Activated CD4-positive, CD25-positive, alpha-beta regulatory T cell treated with anti-CD3 and anti-CD28 coated beads, Interleukin-2, amount 50 U/mL, for 24 hours (primary cell): Measurements from ENCODE around the gene RNF225.
"Not testable (repeated sequence)": the region's sequence is repeated elsewhere in the genome, so short reads cannot be mapped to it uniquely, and the experiment has no call there.

ENCODE experiments used
- ATAC-seq, 2 donors: fragments of 150-1000 bp; cut with Tn5 transposase; one replicate each; pipeline ENCODE4 v1.10.0; 2021; ENCODE audit warnings: mild to moderate bottlenecking in 1 of 2, moderate library complexity in 1 of 2

The RNF225 gene

GRCh38 chr19:58387338-58388174 lies 7.9 kb upstream of the RNF225 start:
- no peak for ATAC-seq

GRCh38 chr19:58388175-58388526 lies 7.3 kb upstream of the RNF225 start:
- ATAC-seq = no peak

GRCh38 chr19:58392945-58393724 lies 2.3 kb upstream of the RNF225 start:
- no peak for ATAC-seq

DNA sequence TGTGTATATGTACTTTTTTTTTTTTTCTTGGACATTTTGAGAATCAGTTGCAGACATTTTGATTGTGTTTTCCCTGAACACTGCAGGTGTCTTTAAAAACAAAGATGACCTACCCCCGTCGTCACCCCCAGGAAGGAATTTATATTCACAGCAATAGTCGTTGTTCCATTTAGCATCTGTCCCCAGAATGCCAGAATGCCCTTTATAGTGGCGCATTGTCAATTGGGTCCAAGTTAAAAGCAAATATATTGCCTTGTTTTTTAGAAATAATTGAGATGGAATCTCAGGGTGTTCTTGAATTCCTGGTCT lies 1.8 kb upstream of the RNF225 start:
- no peak for ATAC-seq

GRCh38 chr19:58394821-58395219 lies 636 bp upstream of the RNF225 start:
- ATAC-seq = no peak

DNA sequence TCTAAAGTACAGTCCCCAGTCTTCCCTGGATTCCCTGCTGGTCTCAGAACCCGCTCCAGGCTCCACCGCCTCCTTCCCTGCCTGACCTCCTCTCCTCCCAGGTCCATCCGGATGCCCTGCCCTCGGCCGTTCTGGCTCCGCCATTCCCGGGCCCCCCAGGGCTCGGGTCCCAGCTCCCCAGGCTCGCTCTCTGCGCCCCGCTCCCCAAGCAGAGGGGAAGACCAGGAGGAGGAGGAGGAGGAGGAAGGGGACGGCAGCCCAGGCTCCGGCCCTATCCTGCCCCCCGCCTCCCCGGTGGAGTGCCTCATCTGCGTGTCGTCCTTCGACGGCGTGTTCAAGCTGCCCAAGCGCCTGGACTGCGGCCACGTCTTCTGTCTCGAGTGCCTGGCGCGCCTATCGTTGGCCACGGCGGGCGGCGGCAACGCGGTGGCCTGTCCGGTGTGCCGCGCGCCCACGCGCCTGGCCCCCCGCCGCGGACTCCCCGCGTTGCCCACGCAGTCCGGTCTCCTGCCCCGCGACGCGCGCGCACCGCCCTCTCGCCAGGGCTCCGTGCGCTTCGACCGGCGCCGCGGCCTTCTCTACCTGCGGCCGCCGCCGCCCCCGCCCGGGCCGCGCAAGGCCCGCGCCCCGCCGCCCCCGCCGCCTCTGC lies 647 bp downstream of the RNF225 start:
- ATAC-seq = no peak

GRCh38 chr19:58396691-58397532 lies 1.5 kb downstream of the RNF225 start:
- ATAC-seq = no peak

DNA sequence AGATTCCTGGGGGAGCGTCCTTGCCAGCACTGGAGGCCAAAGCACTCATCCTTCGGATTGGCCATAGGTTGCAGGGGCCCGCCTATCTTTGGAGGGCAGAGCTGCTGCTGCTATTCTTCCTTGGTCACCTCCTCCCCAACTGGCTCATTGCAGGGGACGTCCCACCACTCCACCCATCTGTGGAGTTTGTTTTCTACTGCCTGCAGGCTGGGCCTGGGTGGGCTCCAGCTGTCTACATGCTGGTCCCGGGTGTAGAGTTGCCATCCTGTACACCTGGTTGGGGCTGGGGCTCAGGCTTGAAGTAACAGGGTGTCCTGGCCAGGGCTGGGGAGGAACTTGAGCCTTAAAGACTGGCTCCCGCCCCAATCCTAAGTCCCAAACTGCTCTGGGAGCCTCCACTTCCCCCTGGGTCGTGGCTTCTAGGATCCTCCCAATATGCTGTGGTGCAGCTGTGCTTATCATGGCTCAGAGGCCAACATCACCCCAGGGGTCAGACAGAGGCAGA lies 2.1 kb downstream of the RNF225 start:
- no peak for ATAC-seq

GRCh38 chr19:58398087-58398486 lies 2.6 kb downstream of the RNF225 start:
- no peak for ATAC-seq

DNA sequence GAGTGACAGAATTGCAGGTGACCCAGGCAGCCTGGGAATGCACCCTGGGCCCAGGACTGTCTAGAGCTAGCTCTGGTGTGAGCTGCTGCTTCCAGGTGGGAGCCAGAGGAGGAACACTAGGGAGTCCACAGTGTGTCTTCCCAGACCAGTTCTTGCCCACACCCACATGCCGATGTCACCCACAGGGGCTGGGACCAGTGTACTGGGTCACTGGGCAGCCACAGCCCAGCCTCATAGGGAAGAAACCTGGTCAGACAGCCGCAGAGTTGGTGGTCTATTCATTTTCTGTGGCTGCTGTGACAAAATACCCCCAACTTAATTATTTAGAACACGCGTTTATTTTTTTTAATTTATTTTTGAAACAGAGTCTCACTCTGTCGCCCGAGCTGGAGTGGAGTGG lies 3.1 kb downstream of the RNF225 start:
- ATAC-seq = no peak

GRCh38 chr19:58399903-58400302 lies 4.4 kb downstream of the RNF225 start:
- ATAC-seq = no peak

DNA sequence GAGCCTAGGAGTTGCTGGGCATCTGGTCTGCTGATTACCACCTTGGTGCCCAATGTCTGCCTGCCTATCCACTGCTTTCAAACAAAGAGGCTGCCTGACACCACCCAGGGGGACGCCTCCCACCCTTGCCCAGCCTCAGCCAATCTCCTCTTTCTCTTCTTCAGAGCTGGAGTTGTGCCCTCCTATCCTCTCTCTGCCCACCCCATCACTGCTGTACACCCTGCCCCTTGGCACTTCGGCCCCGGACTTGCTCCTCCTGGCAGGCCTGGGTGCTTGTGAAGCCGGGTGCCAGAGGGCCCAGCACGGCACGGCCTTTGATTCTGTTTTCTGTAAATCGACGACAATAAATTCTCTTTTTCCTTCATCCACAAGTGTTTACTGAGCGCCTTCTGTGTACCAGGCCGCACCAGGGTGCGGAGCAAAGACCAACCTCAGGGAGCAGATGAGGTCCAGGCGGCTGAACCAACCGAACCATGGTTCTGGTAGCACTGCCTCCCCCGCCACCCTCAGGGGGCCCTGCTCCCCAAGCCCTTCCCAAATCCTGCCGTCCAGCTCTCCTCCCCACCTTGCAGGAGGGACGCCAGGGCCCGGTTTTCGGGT lies 5.0 kb downstream of the RNF225 start:
- ATAC-seq = no peak

DNA sequence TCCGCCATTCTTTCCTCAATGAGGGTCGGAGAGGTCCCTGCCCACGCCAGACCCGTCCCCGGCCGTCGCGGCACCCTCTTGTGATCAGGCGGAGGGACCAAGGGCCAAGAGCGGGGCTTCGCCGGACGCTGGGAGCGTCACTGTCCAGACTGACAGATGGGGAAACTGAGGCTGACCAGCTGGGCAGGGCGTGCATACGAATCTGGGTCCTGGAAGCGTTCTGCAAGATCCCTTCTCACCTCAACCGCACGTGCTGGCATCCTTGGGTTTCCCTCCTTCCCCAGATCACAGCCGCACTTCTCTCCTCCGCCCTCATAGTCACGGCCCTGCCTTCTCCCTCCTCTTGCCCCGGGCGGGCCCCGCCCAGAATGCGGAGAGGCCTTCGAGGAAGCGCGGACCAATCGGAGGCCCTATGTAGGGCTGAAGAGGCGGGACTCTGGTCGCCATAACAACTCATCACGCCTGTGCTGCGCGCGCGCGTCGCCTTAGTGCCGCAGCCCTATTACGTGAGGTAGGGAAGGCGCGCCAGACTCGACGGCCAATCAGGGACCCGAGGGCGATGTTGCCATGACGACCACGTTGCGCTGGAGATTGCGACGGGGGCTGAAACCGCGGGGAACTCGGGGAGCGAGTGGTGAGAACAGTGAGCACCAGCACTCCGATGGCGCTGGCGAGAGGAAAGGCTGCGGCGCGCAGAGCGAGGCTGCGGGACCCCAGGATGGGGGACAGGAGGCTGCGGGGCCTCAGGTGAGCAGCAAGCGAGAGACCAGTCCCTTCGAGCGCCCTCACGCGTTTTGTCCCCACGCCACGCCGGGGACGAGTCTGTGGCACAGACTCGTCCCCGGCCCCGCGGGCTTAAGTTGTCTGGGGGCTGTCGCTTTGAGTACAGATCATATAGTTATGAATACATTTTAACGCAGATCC lies 5.7 kb downstream of the RNF225 start:
- peak; percentile 98 to 99 for ATAC-seq

DNA sequence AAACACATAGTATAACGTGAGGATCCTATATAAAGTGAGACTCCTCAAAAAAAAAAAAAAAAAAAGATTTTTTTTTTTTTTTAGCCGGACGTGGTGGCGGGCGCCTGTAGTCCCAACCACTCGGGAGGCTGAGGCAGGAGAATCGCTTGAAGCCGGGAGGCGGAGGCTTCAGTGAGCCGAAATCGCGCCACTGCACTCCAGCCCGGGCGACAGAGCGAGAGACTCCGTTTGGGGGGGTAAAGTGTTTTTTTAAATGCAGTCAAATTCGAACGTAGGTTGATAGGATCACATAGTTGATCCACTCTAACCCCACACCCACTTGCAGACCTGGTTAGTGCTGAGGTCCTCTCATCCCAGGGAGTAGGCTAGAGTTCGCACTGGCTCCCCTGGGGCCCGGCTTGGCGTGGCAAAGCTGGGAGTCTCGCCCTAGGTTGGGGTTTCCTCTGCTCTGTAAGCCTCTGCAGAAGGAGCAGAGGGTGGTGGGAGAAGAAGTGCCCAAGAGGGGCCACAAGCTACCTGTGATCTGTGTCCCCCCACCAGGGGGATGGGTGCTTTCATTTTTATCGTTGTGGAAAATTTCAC lies 6.5 kb downstream of the RNF225 start:
- no peak for ATAC-seq

DNA sequence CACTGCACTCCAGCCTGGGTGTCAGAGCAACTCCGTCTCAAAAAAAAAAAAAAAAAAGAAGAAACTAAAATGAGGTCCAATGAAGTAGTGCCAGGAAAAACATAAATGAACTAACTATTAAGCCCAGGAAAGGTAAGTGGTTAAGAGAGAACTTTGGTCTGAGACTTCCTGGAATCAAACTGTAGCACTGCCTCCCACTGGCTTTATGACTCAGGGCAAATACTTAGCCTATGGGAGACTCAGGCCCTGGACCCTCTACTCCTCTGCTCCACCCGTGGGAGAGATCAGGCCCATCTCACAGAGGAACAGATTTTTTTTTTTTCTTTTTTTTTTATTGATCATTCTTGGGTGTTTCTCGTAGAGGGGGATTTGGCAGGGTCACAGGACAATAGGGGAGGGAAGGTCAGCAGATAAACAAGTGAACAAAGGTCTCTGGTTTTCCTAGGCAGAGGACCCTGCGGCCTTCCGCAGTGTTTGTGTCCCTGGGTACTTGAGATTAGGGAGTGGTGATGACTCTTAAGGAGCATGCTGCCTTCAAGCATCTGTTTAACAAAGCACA lies 8.5 kb downstream of the RNF225 start:
- not testable (repeated sequence) for ATAC-seq

- ATAC-seq = no peak
Measured at GRCh38 chr19:58406818-58407657, 11.6 kb downstream of the RNF225 start.

- ATAC-seq = no peak
Measured at GRCh38 chr19:58407658-58408151, 12.2 kb downstream of the RNF225 start.

GRCh38 chr19:58408152-58409009 lies 12.9 kb downstream of the RNF225 start, which contains the start of gene ZNF584:
Gene ZNF584, plus strand, starts transcription at chr19:58408649. Its CDS starts 499 bp downstream, at chr19:58409148.
- ATAC-seq = peak; percentile 98
